Body of pancreas (tissue), 4 donors: ENCODE data around the gene TMEM134. TPM values are rescaled to one million over a fixed set of nuclear protein-coding genes. Genes with fewer than 3 reads are reported as not detected.

Experiments
- ATAC-seq: fragments of 150-250 bp; one replicate; pipeline ENCODE4 v1.9.1; 2016
- DNase-seq, 4 donors: peaks; one replicate each; pipeline ENCODE4 v3.0.0-alpha.2; 2019
- H3K27ac ChIP-seq, 4 donors: fragments of 200-600 bp; sonication (generic); 1 replicate in 3 of 4; 2 replicates in 1 of 4; pipeline versions ENCODE4 v1.5.1 to v1.6.1; 2016 to 2019; ENCODE audit warnings: mild to moderate bottlenecking in 1 of 4, mixed read lengths in 1 of 4, moderate library complexity in 1 of 4
- H3K27me3 ChIP-seq, 2 donors: fragments of 200-600 bp; sonication (generic); one replicate each; pipeline ENCODE4 v1.6.0; 2016; ENCODE audit warnings: mild to moderate bottlenecking in 1 of 2
- H3K36me3 ChIP-seq, 2 donors: fragments of 200-600 bp; sonication (generic); replicated peaks in 1 of 2; 2 replicates each; pipeline ENCODE4 v1.5.1; 2016; ENCODE audit warnings: low read depth in 2 of 2; ENCODE audit not compliant: insufficient read depth in 1 of 2
- H3K4me1 ChIP-seq: fragments of 200-600 bp; sonication (generic); one replicate; pipeline ENCODE4 v1.6.0; 2016
- H3K4me3 ChIP-seq, 2 donors: fragments of 200-600 bp; sonication (generic); 1 replicate in 1 of 2; 2 replicates in 1 of 2; pipeline ENCODE4 v1.5.1; 2016 to 2019
- H3K9me3 ChIP-seq, 3 donors: fragments of 200-600 bp; sonication (generic); 1 replicate in 2 of 3; 2 replicates in 1 of 3; pipeline ENCODE4 v1.5.1; 2016
- POLR2A ChIP-seq, 3 donors: fragments of 450-650 bp; IDR thresholded peaks; one replicate each; pipeline ENCODE4 v1.6.1; 2016; ENCODE audit warnings: antibody characterized with exemption in 3 of 3, mild to moderate bottlenecking in 2 of 3
- WGBS, 2 donors: methylation state at CpG; one replicate each; pipeline ENCODE4 v1.1.5; 2017; 5-methylcytosine and 5-hydroxymethylcytosine counted together
- intact Hi-C: fragments of 100-400 bp; cut with DNase I; formaldehyde crosslinking; loops from one replicate; pipeline ENCODE4 v1.15.1; 2023
- total RNA-seq, 2 donors: library from RNA; depleted of rRNA; stranded (reverse); fragments of >200 nt; gene quantifications; one replicate each; pipeline ENCODE4 v1.1.0, GENCODE V29; 2016
- TF ChIP-seq, protein P1 (sequence below), 7 experiments: fragments of 450-650 bp in 4 of 7; fragments of 200-600 bp in 3 of 7; sonication (generic) in 3 of 7; IDR thresholded peaks; one replicate each; pipeline ENCODE4 v1.5.1; 2016 to 2019; ENCODE audit warnings: antibody characterized with exemption in 7 of 7

Gene TMEM134
- total RNA-seq, 2 donors from 2014 or later, result 69.5 to 118 TPM

DNA sequence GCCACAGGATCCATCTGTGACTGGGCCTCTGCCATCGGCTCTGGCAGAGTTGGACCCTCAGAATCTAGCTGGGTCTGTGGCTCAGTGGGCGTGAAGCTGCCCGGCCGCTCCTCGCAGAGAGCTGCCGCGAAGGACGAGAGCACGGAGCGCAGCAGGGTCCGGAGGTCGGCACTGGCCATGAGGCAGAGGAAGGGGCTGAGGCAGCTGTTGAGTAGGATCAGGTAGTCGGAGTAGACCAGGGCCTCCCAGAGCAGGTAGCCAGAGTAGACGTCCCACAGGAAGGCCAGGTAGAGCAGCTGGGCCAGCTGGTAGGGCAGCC is 17.4 kb downstream of the TMEM134 start:
- DNase-seq, result no peak
- ATAC-seq, result no peak
- Histone ChIP-seq H3K9me3 (no peaks in the 10 kb centered on the region), H3K27ac (no peak overlapping the region), H3K27me3 (no peaks in the 10 kb centered on the region), H3K4me3 (no peak overlapping the region), H3K4me1 (peaks cover 8% of the 10 kb centered on the region), H3K36me3 (no peaks in the 10 kb centered on the region)
- no peak for TF ChIP-seq POLR2A (IDR thresholded peaks at IDR 0.05)
- TF ChIP-seq, protein P1, sequence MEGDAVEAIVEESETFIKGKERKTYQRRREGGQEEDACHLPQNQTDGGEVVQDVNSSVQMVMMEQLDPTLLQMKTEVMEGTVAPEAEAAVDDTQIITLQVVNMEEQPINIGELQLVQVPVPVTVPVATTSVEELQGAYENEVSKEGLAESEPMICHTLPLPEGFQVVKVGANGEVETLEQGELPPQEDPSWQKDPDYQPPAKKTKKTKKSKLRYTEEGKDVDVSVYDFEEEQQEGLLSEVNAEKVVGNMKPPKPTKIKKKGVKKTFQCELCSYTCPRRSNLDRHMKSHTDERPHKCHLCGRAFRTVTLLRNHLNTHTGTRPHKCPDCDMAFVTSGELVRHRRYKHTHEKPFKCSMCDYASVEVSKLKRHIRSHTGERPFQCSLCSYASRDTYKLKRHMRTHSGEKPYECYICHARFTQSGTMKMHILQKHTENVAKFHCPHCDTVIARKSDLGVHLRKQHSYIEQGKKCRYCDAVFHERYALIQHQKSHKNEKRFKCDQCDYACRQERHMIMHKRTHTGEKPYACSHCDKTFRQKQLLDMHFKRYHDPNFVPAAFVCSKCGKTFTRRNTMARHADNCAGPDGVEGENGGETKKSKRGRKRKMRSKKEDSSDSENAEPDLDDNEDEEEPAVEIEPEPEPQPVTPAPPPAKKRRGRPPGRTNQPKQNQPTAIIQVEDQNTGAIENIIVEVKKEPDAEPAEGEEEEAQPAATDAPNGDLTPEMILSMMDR (IDR thresholded peaks at IDR 0.05), result no peak
- intact Hi-C loops, result no loop called here
- 89% methylated on average over 14 of the region's 14 CpGs; no CpG with 5 or more reads in 1 of the 2 donors for WGBS, 2 donors

DNA sequence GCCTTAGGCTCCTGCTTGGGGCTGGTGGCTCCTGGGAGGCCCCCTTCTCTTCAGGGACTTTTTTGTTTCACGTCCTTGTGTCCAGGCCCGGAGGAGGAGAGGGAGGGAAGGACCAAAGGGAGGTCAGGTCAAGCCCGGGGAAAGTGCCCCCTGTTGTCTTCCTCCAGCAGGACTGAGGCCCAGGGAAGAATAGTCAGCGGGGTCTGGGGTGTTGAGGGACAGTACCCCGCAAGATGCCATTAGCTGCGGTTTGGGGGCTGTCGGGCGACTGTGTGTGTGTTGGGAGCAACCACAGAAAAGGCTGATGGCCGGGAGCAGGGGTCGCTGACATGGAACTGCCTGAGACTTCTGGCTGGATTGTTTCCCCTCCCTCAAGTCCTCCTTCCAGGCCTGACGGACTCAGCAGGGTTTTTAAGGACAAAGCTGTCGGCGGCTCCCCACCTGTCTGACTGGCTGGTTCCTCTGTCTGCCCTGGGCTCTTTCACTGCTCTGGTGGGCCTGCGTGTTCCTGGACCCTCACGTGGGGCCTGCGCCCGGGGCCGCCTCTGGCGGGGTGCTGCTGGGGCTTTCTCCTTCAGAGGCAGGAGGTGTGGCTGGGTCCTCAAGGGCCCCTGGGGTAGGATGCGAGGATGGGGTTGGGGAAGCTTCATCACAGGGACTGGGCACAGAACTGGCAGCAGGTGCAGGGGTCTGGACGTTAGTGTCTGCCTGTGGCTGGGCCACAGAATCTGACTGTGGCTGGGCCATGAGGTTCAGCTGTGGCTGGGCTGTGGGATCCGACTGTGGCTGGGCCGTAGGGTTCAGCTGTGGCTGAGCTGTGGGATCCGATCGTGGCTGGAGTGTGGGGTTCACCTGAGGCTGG is 18.0 kb downstream of the TMEM134 start:
- TF ChIP-seq, protein P1 (IDR thresholded peaks at IDR 0.05), result no peak
- no peak for TF ChIP-seq POLR2A (IDR thresholded peaks at IDR 0.05)
- 86 to 93% methylated on average over 13 to 24 of the region's 25 CpGs for WGBS, 2 donors
- no peak overlapping the region for H3K27ac ChIP-seq

DNA sequence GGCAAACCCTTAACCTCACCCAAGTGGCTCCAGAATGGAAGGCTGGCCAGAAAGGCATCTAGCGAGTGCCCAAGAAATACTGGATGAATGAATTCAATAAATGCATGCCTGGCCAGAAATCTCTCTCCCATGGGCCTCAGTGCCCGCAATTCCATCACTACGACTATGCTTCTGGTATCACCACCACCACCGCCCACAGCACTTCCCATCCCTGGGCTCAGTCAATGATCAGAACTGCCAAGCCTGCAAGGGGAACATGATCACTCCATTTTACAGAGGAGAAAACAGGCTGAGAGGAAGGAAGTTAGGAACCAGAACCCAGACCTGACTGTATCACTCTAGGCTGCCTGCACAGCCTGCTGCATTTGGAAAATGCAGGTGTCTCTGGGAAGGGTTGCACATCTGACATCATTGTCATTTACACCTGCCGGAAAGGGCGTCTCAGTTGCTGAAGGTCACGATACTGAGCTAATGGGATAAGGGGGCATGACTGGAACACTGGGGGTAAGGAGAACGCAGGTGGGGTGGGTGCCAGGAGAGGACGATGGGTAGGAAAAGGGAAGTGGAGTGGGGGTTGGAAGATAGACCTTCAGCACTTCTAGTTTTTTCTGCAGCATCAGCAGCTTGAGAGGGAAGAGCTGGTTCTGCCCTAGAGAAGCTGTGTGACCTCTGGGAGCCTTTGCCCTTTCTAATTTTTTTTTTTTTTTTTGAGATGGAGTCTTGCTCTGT is 19.8 kb downstream of the TMEM134 start:
- DNase-seq, result peak in 1 of 4 donors; percentile 40
- H3K9me3 ChIP-seq, result no peaks in the 10 kb centered on the region
- 49 to 55% methylated on average over 9 of the region's 9 CpGs for WGBS, 2 donors
- no peaks in the 10 kb centered on the region for H3K27me3 ChIP-seq
- no peak for ATAC-seq
- TF ChIP-seq, protein P1 (IDR thresholded peaks at IDR 0.05), result no peak
- TF ChIP-seq POLR2A (IDR thresholded peaks at IDR 0.05), result no peak
- intact Hi-C loops, result no loop called here
- no peaks in the 10 kb centered on the region for H3K36me3 ChIP-seq
- H3K4me1 ChIP-seq, result peaks cover 14% of the 10 kb centered on the region
- peak overlapping the region in 1 of 4 donors; percentile 21 for H3K27ac ChIP-seq
- no peak overlapping the region for H3K4me3 ChIP-seq

More for the DNA sequence above, 18.0 kb downstream of the TMEM134 start:
- Histone ChIP-seq H3K9me3 (no peaks in the 10 kb centered on the region), H3K36me3 (no peaks in the 10 kb centered on the region), H3K27me3 (no peaks in the 10 kb centered on the region), H3K4me3 (no peak overlapping the region), H3K4me1 (peaks cover 8% of the 10 kb centered on the region)
- no peak for ATAC-seq
- no peak for DNase-seq
- intact Hi-C loops, result no loop called here

DNA sequence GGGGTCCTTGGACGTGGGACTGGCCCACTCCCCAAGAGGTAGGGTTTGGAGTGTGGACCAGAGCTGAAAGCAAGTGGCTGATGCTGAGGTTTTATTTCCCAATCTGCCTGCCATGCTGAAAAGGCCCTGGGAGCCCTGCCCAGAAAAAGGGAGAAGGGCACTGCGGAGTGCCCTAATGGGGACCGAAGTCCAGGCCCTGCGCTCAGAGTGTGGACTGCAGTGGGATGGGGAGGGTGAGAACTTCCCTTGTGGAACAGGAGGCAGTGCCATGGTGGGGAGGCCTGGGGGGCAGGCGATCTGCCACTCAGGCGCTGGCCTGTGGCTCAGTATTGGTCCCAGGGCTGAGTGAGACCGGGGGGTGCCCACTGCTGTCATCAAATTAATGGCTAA is 20.8 kb downstream of the TMEM134 start:
- Histone ChIP-seq H3K27ac (no peak overlapping the region), H3K9me3 (no peaks in the 10 kb centered on the region), H3K4me3 (no peak overlapping the region), H3K36me3 (no peaks in the 10 kb centered on the region), H3K4me1 (peaks cover 18% of the 10 kb centered on the region), H3K27me3 (no peaks in the 10 kb centered on the region)
- 87 to 91% methylated on average over 7 of the region's 7 CpGs for WGBS, 2 donors
- intact Hi-C loops, result no loop called here
- ATAC-seq (no peak), DNase-seq (no peak)
- TF ChIP-seq POLR2A (IDR thresholded peaks at IDR 0.05), result no peak
- TF ChIP-seq, protein P1 (IDR thresholded peaks at IDR 0.05), result no peak
